ENCODE results near the gene LAMP5.

DNA sequence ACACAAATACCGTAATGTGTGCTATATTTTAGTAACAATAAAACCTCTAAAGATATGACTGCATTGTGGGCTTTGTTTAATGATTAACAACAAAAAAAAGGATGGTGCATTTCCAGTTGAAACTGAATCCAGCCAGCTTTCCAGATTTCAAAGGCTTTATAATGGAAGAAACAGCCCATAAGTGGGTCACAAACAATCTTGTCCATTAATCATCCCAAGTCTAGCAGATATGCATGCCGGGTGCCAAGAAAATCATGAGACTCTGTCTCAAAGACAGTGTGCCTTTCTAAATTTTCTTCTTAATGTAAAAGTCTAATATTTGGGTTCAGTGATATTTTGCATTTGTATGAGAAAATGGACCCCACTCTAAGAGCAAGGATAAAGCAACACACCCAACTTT lies 20.6 kb upstream of the LAMP5 start:
- TF ChIP-seq SAP30 (IDR thresholded peaks at IDR 0.05; ENCODE audit: borderline replicate concordance, insufficient read depth, low read depth, low read length, poor library complexity, severe bottlenecking) (no peak), BHLHE40 (IDR thresholded peaks at IDR 0.05; ENCODE audit: low read length) (no peak), SUPT5H (IDR thresholded peaks at IDR 0.05) (no peak), TRIM28 (IDR thresholded peaks at IDR 0.05) (no peak), NR2C2 (CRISPR knock-in tag; IDR thresholded peaks at IDR 0.05) (no peak), NR2C2 (tag; IDR thresholded peaks at IDR 0.05) (no peak)
- TF ChIP-seq, protein P1, sequence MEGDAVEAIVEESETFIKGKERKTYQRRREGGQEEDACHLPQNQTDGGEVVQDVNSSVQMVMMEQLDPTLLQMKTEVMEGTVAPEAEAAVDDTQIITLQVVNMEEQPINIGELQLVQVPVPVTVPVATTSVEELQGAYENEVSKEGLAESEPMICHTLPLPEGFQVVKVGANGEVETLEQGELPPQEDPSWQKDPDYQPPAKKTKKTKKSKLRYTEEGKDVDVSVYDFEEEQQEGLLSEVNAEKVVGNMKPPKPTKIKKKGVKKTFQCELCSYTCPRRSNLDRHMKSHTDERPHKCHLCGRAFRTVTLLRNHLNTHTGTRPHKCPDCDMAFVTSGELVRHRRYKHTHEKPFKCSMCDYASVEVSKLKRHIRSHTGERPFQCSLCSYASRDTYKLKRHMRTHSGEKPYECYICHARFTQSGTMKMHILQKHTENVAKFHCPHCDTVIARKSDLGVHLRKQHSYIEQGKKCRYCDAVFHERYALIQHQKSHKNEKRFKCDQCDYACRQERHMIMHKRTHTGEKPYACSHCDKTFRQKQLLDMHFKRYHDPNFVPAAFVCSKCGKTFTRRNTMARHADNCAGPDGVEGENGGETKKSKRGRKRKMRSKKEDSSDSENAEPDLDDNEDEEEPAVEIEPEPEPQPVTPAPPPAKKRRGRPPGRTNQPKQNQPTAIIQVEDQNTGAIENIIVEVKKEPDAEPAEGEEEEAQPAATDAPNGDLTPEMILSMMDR (IDR thresholded peaks at IDR 0.05 in 2 of 3, conservative IDR thresholded peaks at IDR 0.05 in 1 of 3; ENCODE audit: insufficient read depth in 2 of 3, low read depth in 1 of 3, low read length in 3 of 3), result no peak
- TF ChIP-seq, protein P2, sequence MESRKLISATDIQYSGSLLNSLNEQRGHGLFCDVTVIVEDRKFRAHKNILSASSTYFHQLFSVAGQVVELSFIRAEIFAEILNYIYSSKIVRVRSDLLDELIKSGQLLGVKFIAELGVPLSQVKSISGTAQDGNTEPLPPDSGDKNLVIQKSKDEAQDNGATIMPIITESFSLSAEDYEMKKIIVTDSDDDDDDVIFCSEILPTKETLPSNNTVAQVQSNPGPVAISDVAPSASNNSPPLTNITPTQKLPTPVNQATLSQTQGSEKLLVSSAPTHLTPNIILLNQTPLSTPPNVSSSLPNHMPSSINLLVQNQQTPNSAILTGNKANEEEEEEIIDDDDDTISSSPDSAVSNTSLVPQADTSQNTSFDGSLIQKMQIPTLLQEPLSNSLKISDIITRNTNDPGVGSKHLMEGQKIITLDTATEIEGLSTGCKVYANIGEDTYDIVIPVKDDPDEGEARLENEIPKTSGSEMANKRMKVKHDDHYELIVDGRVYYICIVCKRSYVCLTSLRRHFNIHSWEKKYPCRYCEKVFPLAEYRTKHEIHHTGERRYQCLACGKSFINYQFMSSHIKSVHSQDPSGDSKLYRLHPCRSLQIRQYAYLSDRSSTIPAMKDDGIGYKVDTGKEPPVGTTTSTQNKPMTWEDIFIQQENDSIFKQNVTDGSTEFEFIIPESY (CRISPR knock-in tag; IDR thresholded peaks at IDR 0.05), result no peak

Measured in K562 (cell line).